Astrocyte of the cerebellum (primary cell): ENCODE data around the gene PDE7B.

Source experiments
- DNase-seq: peaks from one replicate; pipeline ENCODE4 v3.0.0-alpha.2; 2011; ENCODE audit warnings: low read depth
- H3K4me3 ChIP-seq: 2 replicates; pipeline ENCODE4 v1.5.1; 2011; ENCODE audit warnings: mild to moderate bottlenecking, low read depth, low read length, moderate library complexity
- in situ Hi-C: cut with HindIII; loops from 2 replicates; pipeline ENCODE4 v1.10.0; 2017; ENCODE audit warnings: low sequenced_read_pairs
- TF ChIP-seq, protein P1 (sequence below): IDR thresholded peaks from 2 replicates; pipeline ENCODE4 v1.5.1; 2012; ENCODE audit warnings: low read length, low read depth, moderate library complexity, mild to moderate bottlenecking; ENCODE audit errors: missing control alignments

PDE7B gene

GRCh38 chr6:135837735-135838449, 13.6 kb upstream of the PDE7B start:
- DNase-seq, result no peak
- in situ Hi-C loops, result no loop called here
- TF ChIP-seq, protein P1, sequence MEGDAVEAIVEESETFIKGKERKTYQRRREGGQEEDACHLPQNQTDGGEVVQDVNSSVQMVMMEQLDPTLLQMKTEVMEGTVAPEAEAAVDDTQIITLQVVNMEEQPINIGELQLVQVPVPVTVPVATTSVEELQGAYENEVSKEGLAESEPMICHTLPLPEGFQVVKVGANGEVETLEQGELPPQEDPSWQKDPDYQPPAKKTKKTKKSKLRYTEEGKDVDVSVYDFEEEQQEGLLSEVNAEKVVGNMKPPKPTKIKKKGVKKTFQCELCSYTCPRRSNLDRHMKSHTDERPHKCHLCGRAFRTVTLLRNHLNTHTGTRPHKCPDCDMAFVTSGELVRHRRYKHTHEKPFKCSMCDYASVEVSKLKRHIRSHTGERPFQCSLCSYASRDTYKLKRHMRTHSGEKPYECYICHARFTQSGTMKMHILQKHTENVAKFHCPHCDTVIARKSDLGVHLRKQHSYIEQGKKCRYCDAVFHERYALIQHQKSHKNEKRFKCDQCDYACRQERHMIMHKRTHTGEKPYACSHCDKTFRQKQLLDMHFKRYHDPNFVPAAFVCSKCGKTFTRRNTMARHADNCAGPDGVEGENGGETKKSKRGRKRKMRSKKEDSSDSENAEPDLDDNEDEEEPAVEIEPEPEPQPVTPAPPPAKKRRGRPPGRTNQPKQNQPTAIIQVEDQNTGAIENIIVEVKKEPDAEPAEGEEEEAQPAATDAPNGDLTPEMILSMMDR, result no peak
- H3K4me3 ChIP-seq, result no peak overlapping the region

- TF ChIP-seq, protein P1, result no peak
- H3K4me3 ChIP-seq, result no peak overlapping the region
- DNase-seq, result no peak
- in situ Hi-C loops, result no loop called here
These were observed 12.4 kb upstream of the PDE7B start for GRCh38 chr6:135839121-135839520.

GRCh38 chr6:135842618-135843392, 8.7 kb upstream of the PDE7B start:
- TF ChIP-seq, protein P1, result no peak
- in situ Hi-C loops, result no loop called here
- H3K4me3 ChIP-seq, result no peak overlapping the region
- DNase-seq, result no peak

GRCh38 chr6:135850882-135851281, 619 bp upstream of the PDE7B start:
- DNase-seq, result no peak
- in situ Hi-C loops, result no loop called here
- H3K4me3 ChIP-seq, result peak overlapping the region; percentile 56
- TF ChIP-seq, protein P1, result no peak

DNA sequence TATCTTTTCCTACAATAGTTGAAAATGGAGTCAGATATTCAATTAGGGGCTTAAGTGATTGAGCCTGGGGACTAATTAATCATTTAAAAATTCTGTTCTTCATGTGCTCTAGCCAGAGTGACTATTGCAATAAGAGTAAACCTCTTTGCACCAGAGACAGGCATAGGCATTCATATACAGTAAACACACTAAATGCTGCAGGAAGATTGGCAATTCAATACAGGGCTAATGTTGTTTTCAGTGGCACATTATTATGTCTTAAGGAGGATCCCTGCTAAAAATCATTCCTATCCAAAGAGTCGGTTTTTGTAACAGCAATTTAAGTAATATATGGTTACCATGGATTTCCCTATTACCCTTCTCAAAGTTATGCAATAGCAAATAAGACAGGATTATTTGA, 1.2 kb downstream of the PDE7B start:
- TF ChIP-seq, protein P1, result no peak
- in situ Hi-C loops, result no loop called here
- H3K4me3 ChIP-seq, result peak overlapping the region; percentile 56
- DNase-seq, result no peak

- peak overlapping the region; percentile 56 for H3K4me3 ChIP-seq
- TF ChIP-seq, protein P1, result peak; percentile 15
These were observed 1.7 kb downstream of the PDE7B start for GRCh38 chr6:135853227-135853626.

More at GRCh38 chr6:135853227-135853626, 1.7 kb downstream of the PDE7B start:
- DNase-seq, result no peak
- in situ Hi-C loops, result no loop called here
